ENCODE measurements around the gene MSI1.

DNA sequence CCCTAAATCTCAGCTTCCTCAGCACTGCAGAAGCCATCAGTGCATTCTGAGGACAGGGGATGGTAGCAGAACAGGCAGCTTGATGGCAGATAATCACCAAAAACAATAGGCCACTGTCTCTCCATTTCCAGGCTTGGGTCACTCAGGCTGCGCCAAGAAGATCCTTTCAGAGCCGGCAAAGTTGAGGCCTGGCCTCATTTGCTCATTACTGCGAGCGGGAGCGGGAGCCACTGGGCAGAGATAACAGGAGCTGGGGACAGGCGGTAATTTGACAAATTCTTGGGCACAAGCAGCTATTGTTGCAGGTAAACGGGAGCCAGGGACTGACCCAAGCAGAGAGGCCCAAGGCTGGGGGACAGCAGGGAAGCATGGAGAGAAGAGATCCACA is 2.1 kb downstream of the MSI1 start:
- no peak for TF ChIP-seq CEBPB (IDR thresholded peaks at IDR 0.05)
- TF ChIP-seq CREB1 (IDR thresholded peaks at IDR 0.05; ENCODE audit: low read depth), result no peak
- TF ChIP-seq RAD21 (IDR thresholded peaks at IDR 0.05; ENCODE audit: low read depth), result no peak
- TF ChIP-seq, protein P1, sequence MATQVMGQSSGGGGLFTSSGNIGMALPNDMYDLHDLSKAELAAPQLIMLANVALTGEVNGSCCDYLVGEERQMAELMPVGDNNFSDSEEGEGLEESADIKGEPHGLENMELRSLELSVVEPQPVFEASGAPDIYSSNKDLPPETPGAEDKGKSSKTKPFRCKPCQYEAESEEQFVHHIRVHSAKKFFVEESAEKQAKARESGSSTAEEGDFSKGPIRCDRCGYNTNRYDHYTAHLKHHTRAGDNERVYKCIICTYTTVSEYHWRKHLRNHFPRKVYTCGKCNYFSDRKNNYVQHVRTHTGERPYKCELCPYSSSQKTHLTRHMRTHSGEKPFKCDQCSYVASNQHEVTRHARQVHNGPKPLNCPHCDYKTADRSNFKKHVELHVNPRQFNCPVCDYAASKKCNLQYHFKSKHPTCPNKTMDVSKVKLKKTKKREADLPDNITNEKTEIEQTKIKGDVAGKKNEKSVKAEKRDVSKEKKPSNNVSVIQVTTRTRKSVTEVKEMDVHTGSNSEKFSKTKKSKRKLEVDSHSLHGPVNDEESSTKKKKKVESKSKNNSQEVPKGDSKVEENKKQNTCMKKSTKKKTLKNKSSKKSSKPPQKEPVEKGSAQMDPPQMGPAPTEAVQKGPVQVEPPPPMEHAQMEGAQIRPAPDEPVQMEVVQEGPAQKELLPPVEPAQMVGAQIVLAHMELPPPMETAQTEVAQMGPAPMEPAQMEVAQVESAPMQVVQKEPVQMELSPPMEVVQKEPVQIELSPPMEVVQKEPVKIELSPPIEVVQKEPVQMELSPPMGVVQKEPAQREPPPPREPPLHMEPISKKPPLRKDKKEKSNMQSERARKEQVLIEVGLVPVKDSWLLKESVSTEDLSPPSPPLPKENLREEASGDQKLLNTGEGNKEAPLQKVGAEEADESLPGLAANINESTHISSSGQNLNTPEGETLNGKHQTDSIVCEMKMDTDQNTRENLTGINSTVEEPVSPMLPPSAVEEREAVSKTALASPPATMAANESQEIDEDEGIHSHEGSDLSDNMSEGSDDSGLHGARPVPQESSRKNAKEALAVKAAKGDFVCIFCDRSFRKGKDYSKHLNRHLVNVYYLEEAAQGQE (IDR thresholded peaks at IDR 0.05; ENCODE audit: low read depth), result no peak
- no peak for TF ChIP-seq EGR1 (IDR thresholded peaks at IDR 0.05)
- TF ChIP-seq TCF12 (IDR thresholded peaks at IDR 0.05; ENCODE audit: low read depth), result no peak
- TF ChIP-seq, protein P2, sequence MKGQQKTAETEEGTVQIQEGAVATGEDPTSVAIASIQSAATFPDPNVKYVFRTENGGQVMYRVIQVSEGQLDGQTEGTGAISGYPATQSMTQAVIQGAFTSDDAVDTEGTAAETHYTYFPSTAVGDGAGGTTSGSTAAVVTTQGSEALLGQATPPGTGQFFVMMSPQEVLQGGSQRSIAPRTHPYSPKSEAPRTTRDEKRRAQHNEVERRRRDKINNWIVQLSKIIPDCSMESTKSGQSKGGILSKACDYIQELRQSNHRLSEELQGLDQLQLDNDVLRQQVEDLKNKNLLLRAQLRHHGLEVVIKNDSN (IDR thresholded peaks at IDR 0.05), result no peak
- no peak for TF ChIP-seq YY1 (IDR thresholded peaks at IDR 0.05; ENCODE audit: low read depth)
- TF ChIP-seq TAF1 (IDR thresholded peaks at IDR 0.05; ENCODE audit: low read depth), result no peak
- TF ChIP-seq, protein P3, sequence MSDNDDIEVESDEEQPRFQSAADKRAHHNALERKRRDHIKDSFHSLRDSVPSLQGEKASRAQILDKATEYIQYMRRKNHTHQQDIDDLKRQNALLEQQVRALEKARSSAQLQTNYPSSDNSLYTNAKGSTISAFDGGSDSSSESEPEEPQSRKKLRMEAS (IDR thresholded peaks at IDR 0.05), result no peak
- no peak for TF ChIP-seq EP300 (IDR thresholded peaks at IDR 0.05; ENCODE audit: borderline replicate concordance)

Measured in Ishikawa (cell line).